GM15510 (cell line): ENCODE data around the gene NGF.

Source experiments
- POLR2A ChIP-seq: IDR thresholded peaks from 3 replicates; pipeline ENCODE4 v1.6.1; 2011; ENCODE audit warnings: borderline replicate concordance; ENCODE audit not compliant: insufficient read length; ENCODE audit errors: extremely low read depth

Gene NGF

GRCh38 chr1:115337633-115338456 lies at the start of gene NGF:
NGF (minus strand) TSS chr1:115338249; CDS start chr1:115286795, 51,454 bp downstream.
- TF ChIP-seq POLR2A, result no peak

GRCh38 chr1:115379943-115380342 lies 41.9 kb upstream of the NGF start:
- TF ChIP-seq POLR2A, result no peak

- TF ChIP-seq POLR2A, result no peak
These were observed 39.4 kb upstream of the NGF start for GRCh38 chr1:115377411-115377810.

- TF ChIP-seq POLR2A, result no peak
These were observed 36.5 kb upstream of the NGF start for GRCh38 chr1:115374598-115374997.

GRCh38 chr1:115373305-115373704 lies 35.3 kb upstream of the NGF start:
- no peak for TF ChIP-seq POLR2A

- no peak for TF ChIP-seq POLR2A
These were observed 27.7 kb upstream of the NGF start for GRCh38 chr1:115365738-115366137.

GRCh38 chr1:115364780-115365155 lies 26.7 kb upstream of the NGF start:
- TF ChIP-seq POLR2A, result no peak

- TF ChIP-seq POLR2A, result no peak
These were observed 26.2 kb upstream of the NGF start for GRCh38 chr1:115364046-115364779.

GRCh38 chr1:115363171-115363570 lies 25.1 kb upstream of the NGF start:
- TF ChIP-seq POLR2A, result no peak

- TF ChIP-seq POLR2A, result no peak
These were observed 18.3 kb upstream of the NGF start for GRCh38 chr1:115356356-115356755.

GRCh38 chr1:115355069-115355468 lies 17.0 kb upstream of the NGF start:
- no peak for TF ChIP-seq POLR2A

- TF ChIP-seq POLR2A, result no peak
These were observed 13.1 kb upstream of the NGF start for GRCh38 chr1:115351143-115351542.

- no peak for TF ChIP-seq POLR2A
These were observed 10.6 kb upstream of the NGF start for GRCh38 chr1:115348636-115349035.

- no peak for TF ChIP-seq POLR2A
These were observed 9.2 kb upstream of the NGF start for GRCh38 chr1:115347282-115347681.

- no peak for TF ChIP-seq POLR2A
These were observed 5.2 kb upstream of the NGF start for GRCh38 chr1:115343200-115343737.
